Measurements from ENCODE around the gene YOD1. TPM values are rescaled to one million over a fixed set of nuclear protein-coding genes. Genes with fewer than 3 reads are reported as not detected.
A peak's percentile ranks its signal among the peaks of the same experiment; 100 is the strongest.
"Not testable (repeated sequence)": the region's sequence is repeated elsewhere in the genome, so short reads cannot be mapped to it uniquely, and the experiment has no call there.

The YOD1 gene
- total RNA-seq, 1 donor from 2014 or later = 13.0 TPM

DNA sequence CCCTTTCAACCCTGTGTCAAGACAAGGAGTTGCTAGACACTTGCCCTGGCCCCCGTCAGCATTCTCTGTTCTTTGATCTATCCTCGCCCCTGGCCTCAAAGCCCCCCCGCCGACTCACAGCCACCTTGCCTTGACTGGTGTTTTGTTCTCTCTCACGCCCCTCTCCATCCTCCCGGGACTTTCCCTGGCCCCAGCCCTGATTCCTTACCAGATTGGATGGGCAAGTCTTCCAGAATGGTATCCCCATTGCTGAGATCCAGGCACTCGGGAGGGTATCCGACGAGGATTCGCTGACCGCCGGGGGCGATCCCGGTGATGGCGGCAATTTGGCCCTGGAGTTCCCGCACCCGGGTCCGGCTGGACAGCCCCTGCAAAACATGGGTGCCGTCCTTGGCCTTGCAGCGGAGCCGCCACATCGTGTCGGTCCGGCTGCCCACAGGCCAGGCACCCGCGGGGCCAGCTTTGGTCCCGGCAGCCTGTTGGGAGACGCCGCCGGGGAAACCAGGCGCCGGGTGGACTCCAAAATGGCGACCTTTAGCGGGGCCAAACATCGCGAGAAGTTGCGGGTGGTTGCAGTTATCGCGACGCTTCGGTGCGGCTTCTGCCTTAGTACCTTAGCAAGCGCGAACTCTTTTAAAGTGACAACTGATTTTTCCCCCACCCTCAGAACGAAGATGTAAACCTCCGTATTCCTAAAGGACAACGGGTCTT lies 373 bp downstream of the YOD1 start:
- Histone ChIP-seq H3K4me3 (ENCODE audit: low read length in 3 of 3) (peak overlapping the region; percentile 76 to 97 (median 91)), H3K36me3 (ENCODE audit: control insufficient read depth in 3 of 3, insufficient read depth in 3 of 3, low read length in 3 of 3) (peaks cover 8 to 10% (median 10%) of the 10 kb centered on the region in 3 donors), H3K27ac (ENCODE audit: low read depth, low read length) (peak overlapping the region; percentile 94), H3K9ac (ENCODE audit: low read depth in 1 of 3, low read length in 3 of 3) (peak overlapping the region; percentile 76 to 91 (median 90)), H3K9me3 (ENCODE audit: control insufficient read depth in 3 of 3, low read length in 3 of 3) (no peaks in the 10 kb centered on the region), H3K4me1 (ENCODE audit: control insufficient read depth in 3 of 3, insufficient read depth in 3 of 3, low read length in 3 of 3) (peaks cover 17 to 32% (median 20%) of the 10 kb centered on the region in 3 donors), H3K27me3 (ENCODE audit: control insufficient read depth in 3 of 3, insufficient read depth in 3 of 3, low read length in 3 of 3) (no peaks in the 10 kb centered on the region)

DNA sequence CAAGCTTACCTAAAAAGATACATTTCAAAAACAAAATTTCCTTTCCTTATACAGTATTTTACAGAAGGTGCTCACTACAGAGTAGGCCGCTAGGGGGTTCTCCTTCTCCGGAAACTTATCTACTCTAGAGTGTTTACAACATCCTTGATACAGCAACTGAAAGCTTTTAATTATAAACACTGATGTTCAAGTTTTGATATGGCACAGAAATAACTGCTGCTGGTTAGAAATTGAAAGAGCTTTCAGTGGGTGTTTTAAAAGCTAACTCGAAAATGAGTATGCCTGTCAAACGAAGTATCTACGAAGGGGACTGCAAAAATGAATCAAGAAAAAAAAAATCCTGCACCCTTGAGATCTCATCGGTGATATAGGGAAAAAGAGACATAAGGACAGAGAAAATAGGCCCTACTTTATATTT lies 1.0 kb downstream of the YOD1 start:
- peaks cover 8 to 10% (median 10%) of the 10 kb centered on the region in 3 donors for H3K36me3 ChIP-seq (ENCODE audit: control insufficient read depth in 3 of 3, insufficient read depth in 3 of 3, low read length in 3 of 3)
- no peaks in the 10 kb centered on the region for H3K9me3 ChIP-seq (ENCODE audit: control insufficient read depth in 3 of 3, low read length in 3 of 3)
- peak overlapping the region; percentile 76 to 91 (median 90) for H3K9ac ChIP-seq (ENCODE audit: low read depth in 1 of 3, low read length in 3 of 3)
- peak overlapping the region; percentile 76 to 97 (median 91) for H3K4me3 ChIP-seq (ENCODE audit: low read length in 3 of 3)
- H3K27me3 ChIP-seq (ENCODE audit: control insufficient read depth in 3 of 3, insufficient read depth in 3 of 3, low read length in 3 of 3) = no peaks in the 10 kb centered on the region
- peaks cover 17 to 32% (median 22%) of the 10 kb centered on the region in 3 donors for H3K4me1 ChIP-seq (ENCODE audit: control insufficient read depth in 3 of 3, insufficient read depth in 3 of 3, low read length in 3 of 3)
- peak overlapping the region; percentile 94 for H3K27ac ChIP-seq (ENCODE audit: low read depth, low read length)

DNA sequence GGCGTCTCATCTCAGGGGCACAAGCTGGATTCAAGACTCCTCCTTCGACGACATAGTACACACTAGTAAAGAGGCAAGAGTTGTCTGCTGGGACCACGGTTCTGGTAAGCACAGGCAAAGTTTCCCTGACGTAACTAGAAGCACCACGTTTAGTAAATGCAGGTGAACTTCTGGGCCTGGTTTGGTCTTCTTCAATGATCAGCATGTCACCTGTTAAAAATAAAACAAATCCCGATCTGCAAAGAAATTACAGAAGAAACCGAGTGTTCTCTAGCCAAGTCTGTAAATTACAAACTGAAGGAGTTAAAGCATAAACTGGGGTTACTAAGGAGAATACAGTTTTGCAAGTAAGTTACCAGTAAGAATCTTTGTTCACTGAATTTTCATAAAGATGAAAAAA lies 1.5 kb downstream of the YOD1 start:
- Histone ChIP-seq H3K4me3 (ENCODE audit: low read length in 3 of 3) (peak overlapping the region in 1 of 3 donors; percentile 97), H3K27ac (ENCODE audit: low read depth, low read length) (no peak overlapping the region), H3K9ac (ENCODE audit: low read depth in 1 of 3, low read length in 3 of 3) (peak overlapping the region in 1 of 3 donors; percentile 76), H3K27me3 (ENCODE audit: control insufficient read depth in 3 of 3, insufficient read depth in 3 of 3, low read length in 3 of 3) (no peaks in the 10 kb centered on the region), H3K9me3 (ENCODE audit: control insufficient read depth in 3 of 3, low read length in 3 of 3) (no peaks in the 10 kb centered on the region), H3K36me3 (ENCODE audit: control insufficient read depth in 3 of 3, insufficient read depth in 3 of 3, low read length in 3 of 3) (peaks cover 8 to 10% (median 10%) of the 10 kb centered on the region in 3 donors), H3K4me1 (ENCODE audit: control insufficient read depth in 3 of 3, insufficient read depth in 3 of 3, low read length in 3 of 3) (peaks cover 17 to 32% (median 22%) of the 10 kb centered on the region in 3 donors)

DNA sequence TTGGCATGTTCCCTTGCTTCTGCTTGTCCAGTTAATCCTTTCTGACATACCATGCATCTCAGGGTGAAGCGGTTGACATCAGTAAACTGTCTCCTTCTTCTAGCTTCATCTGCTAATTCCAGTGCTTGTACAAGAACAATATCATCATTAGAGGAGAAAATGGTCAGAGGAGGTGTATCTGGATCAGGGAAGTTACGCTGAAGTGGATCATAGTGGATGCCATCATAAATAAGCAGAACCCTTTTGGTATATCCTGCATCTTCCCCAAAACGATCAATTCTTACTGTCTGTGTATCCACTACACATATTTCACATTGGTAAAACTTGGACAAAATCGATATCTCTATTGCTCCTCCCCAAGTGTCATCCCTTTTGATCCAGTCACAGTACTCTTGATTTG lies 2.0 kb downstream of the YOD1 start:
- no peak overlapping the region for H3K27ac ChIP-seq (ENCODE audit: low read depth, low read length)
- H3K27me3 ChIP-seq (ENCODE audit: control insufficient read depth in 3 of 3, insufficient read depth in 3 of 3, low read length in 3 of 3) = no peaks in the 10 kb centered on the region
- no peak overlapping the region for H3K9ac ChIP-seq (ENCODE audit: low read depth in 1 of 3, low read length in 3 of 3)
- no peaks in the 10 kb centered on the region for H3K9me3 ChIP-seq (ENCODE audit: control insufficient read depth in 3 of 3, low read length in 3 of 3)
- H3K4me1 ChIP-seq (ENCODE audit: control insufficient read depth in 3 of 3, insufficient read depth in 3 of 3, low read length in 3 of 3) = peaks cover 17 to 32% (median 22%) of the 10 kb centered on the region in 3 donors
- H3K4me3 ChIP-seq (ENCODE audit: low read length in 3 of 3) = no peak overlapping the region
- H3K36me3 ChIP-seq (ENCODE audit: control insufficient read depth in 3 of 3, insufficient read depth in 3 of 3, low read length in 3 of 3) = peaks cover 8 to 10% (median 10%) of the 10 kb centered on the region in 3 donors

DNA sequence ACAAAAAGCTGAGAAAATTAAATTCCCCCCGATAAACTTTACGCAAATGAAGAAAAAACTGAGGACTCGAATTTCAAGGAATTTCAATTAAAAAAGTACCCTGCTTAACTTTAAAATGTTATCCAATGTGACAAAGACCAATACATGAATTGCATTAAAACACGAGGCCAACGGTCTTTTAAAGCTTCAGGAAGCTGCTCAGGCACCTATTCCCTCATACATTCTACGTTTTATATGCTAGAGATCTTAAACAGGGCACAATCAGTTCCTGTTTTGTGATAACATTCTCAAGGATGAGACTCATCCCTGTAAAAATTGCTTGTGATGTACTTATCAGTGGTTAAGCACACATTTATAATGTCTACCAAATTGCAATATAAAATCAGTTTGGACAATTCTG lies 3.0 kb downstream of the YOD1 start:
- H3K4me1 ChIP-seq (ENCODE audit: control insufficient read depth in 3 of 3, insufficient read depth in 3 of 3, low read length in 3 of 3) = peaks cover 17 to 26% (median 19%) of the 10 kb centered on the region in 3 donors
- no peaks in the 10 kb centered on the region for H3K27me3 ChIP-seq (ENCODE audit: control insufficient read depth in 3 of 3, insufficient read depth in 3 of 3, low read length in 3 of 3)
- no peak overlapping the region for H3K27ac ChIP-seq (ENCODE audit: low read depth, low read length)
- H3K9me3 ChIP-seq (ENCODE audit: control insufficient read depth in 3 of 3, low read length in 3 of 3) = no peaks in the 10 kb centered on the region
- H3K36me3 ChIP-seq (ENCODE audit: control insufficient read depth in 3 of 3, insufficient read depth in 3 of 3, low read length in 3 of 3) = peaks cover 8 to 10% (median 10%) of the 10 kb centered on the region in 3 donors
- no peak overlapping the region for H3K9ac ChIP-seq (ENCODE audit: low read depth in 1 of 3, low read length in 3 of 3)
- H3K4me3 ChIP-seq (ENCODE audit: low read length in 3 of 3) = no peak overlapping the region

DNA sequence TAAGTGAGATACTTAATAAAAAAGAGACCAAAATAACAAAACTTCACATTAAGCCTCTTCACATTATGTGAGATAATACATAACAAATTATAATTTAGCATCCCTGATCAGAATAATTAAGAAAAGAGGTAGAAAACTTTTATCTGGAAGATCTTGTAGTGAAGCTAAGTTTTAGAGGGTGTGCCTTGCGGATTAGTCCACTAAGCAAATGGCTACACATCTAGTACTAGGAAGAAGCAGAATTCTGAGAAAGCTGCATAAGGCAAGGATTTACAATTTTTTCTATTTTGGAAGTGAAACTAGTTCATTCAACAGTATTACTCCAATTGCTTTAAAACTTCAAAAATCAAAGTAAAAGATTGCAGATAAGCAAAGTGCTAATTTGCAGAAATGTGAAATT lies 3.5 kb downstream of the YOD1 start:
- peak overlapping the region in 1 of 3 donors; percentile 40 for H3K9ac ChIP-seq (ENCODE audit: low read depth in 1 of 3, low read length in 3 of 3)
- H3K9me3 ChIP-seq (ENCODE audit: control insufficient read depth in 3 of 3, low read length in 3 of 3) = no peaks in the 10 kb centered on the region
- peaks cover 8 to 10% (median 10%) of the 10 kb centered on the region in 3 donors for H3K36me3 ChIP-seq (ENCODE audit: control insufficient read depth in 3 of 3, insufficient read depth in 3 of 3, low read length in 3 of 3)
- no peaks in the 10 kb centered on the region for H3K27me3 ChIP-seq (ENCODE audit: control insufficient read depth in 3 of 3, insufficient read depth in 3 of 3, low read length in 3 of 3)
- H3K27ac ChIP-seq (ENCODE audit: low read depth, low read length) = no peak overlapping the region
- peaks cover 13 to 25% (median 17%) of the 10 kb centered on the region in 3 donors for H3K4me1 ChIP-seq (ENCODE audit: control insufficient read depth in 3 of 3, insufficient read depth in 3 of 3, low read length in 3 of 3)
- H3K4me3 ChIP-seq (ENCODE audit: low read length in 3 of 3) = no peak overlapping the region

DNA sequence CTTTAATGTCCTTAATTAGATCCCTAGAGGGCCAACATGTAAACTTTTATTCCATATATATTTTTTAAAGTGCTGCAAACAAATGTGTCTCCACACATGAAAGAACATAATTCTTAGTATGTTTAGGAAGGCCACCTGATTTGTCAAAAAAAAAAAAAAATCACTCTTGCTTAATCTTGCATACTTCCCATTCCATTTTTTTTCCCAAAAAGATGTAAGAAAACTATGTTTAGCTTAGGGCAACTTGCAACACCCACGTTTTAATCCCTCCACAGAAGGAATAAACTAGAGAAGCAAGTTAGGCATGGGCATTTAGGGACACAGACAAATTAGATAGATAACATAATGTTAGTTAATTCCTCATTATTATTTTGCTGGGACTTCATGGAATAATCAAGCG lies 5.6 kb downstream of the YOD1 start:
- H3K9me3 ChIP-seq (ENCODE audit: control insufficient read depth in 3 of 3, low read length in 3 of 3) = no peaks in the 10 kb centered on the region
- H3K27me3 ChIP-seq (ENCODE audit: control insufficient read depth in 3 of 3, insufficient read depth in 3 of 3, low read length in 3 of 3) = no peaks in the 10 kb centered on the region
- peaks cover 6 to 13% (median 8%) of the 10 kb centered on the region in 3 donors for H3K4me1 ChIP-seq (ENCODE audit: control insufficient read depth in 3 of 3, insufficient read depth in 3 of 3, low read length in 3 of 3)
- H3K27ac ChIP-seq (ENCODE audit: low read depth, low read length) = no peak overlapping the region
- H3K9ac ChIP-seq (ENCODE audit: low read depth in 1 of 3, low read length in 3 of 3) = no peak overlapping the region
- H3K4me3 ChIP-seq (ENCODE audit: low read length in 3 of 3) = no peak overlapping the region
- peaks cover 8 to 10% (median 10%) of the 10 kb centered on the region in 3 donors for H3K36me3 ChIP-seq (ENCODE audit: control insufficient read depth in 3 of 3, insufficient read depth in 3 of 3, low read length in 3 of 3)

DNA sequence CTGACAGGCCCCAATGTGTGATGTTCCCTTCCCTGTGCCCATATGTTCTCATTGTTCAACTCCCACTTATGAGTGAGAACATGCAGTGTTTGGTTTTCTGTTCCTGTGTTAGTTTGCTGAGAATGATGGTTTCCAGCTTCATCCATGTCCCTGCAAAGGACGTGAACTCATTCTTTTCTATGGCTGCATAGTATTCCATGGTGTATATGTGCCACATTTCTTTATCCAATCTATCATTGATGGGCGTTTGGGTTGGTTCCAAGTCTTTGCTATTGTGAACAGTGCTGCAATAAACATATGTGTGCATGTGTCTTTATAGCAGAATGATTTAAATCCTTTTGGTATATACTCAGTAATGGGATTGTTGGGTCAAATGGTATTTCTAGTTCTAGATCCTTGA lies 9.6 kb downstream of the YOD1 start:
- H3K9ac ChIP-seq (ENCODE audit: low read depth in 1 of 3, low read length in 3 of 3); H3K36me3 ChIP-seq (ENCODE audit: control insufficient read depth in 3 of 3, insufficient read depth in 3 of 3, low read length in 3 of 3); H3K9me3 ChIP-seq (ENCODE audit: control insufficient read depth in 3 of 3, low read length in 3 of 3): not testable (repeated sequence)

DNA sequence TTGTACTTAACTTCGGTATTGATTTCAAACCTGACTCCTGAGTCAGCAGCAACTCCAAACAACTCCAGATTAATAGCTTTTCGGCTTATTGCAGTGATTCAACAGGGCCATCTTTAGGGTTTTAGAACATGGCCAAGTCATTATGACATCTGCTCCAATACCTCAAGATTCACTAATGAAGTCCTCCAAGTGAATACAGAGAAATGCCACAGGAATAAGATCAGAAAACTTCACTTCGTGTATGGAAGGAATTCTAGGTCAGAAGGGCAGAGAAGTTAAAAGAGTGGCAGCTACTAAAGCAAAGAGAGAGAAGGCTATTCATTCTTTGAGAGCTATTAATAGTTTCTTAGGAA lies 10.9 kb downstream of the YOD1 start:
- Histone ChIP-seq H3K27ac (ENCODE audit: low read depth, low read length) (no peak overlapping the region), H3K9me3 (ENCODE audit: control insufficient read depth in 3 of 3, low read length in 3 of 3) (no peaks in the 10 kb centered on the region), H3K27me3 (ENCODE audit: control insufficient read depth in 3 of 3, insufficient read depth in 3 of 3, low read length in 3 of 3) (no peaks in the 10 kb centered on the region), H3K9ac (ENCODE audit: low read depth in 1 of 3, low read length in 3 of 3) (no peak overlapping the region), H3K4me3 (ENCODE audit: low read length in 3 of 3) (no peak overlapping the region), H3K4me1 (ENCODE audit: control insufficient read depth in 3 of 3, insufficient read depth in 3 of 3, low read length in 3 of 3) (no peaks in the 10 kb centered on the region), H3K36me3 (ENCODE audit: control insufficient read depth in 3 of 3, insufficient read depth in 3 of 3, low read length in 3 of 3) (no peaks in the 10 kb centered on the region)

More for the DNA sequence above, 9.6 kb downstream of the YOD1 start:
- not testable (repeated sequence) for H3K27ac ChIP-seq (ENCODE audit: low read depth, low read length); H3K27me3 ChIP-seq (ENCODE audit: control insufficient read depth in 3 of 3, insufficient read depth in 3 of 3, low read length in 3 of 3); H3K4me3 ChIP-seq (ENCODE audit: low read length in 3 of 3); H3K4me1 ChIP-seq (ENCODE audit: control insufficient read depth in 3 of 3, insufficient read depth in 3 of 3, low read length in 3 of 3)

DNA sequence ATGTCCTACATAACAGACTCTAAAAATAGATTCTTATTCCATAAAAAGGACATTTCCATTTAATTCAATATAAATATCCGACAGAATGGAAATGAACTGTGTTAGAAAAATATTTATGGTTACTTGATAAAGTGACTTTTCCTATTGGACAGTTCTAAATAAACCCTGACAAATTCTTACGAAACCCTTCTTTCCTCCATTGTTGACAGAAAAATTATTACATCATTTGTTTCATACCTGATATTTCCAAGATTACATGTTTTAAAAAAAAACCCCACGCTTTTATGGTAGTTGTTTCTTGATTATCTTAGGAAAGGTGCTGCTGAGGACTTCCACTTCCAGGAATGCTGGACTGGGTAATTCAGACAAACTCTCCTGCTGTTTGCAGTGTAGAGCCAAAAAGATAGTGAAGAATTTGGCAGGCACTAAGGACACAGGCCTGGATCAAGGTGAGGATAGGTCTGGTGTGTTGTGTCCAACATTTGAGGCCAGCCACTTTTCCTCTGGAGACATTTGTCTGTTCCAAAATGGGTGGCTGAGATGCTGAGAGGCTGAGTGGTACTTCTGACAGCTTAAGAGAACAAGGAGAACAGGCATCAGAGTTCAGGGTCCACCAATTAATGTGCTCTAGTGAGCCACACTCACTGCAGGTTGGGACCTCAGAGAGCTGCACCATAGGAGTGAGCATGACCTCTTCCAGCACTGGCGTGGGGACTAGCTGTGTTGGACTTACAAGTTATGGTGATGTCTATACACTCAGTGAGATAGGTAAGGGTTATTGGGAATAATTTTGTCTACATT lies 11.4 kb downstream of the YOD1 start:
- no peak overlapping the region for H3K9ac ChIP-seq (ENCODE audit: low read depth in 1 of 3, low read length in 3 of 3)
- H3K27me3 ChIP-seq (ENCODE audit: control insufficient read depth in 3 of 3, insufficient read depth in 3 of 3, low read length in 3 of 3) = no peaks in the 10 kb centered on the region
- H3K36me3 ChIP-seq (ENCODE audit: control insufficient read depth in 3 of 3, insufficient read depth in 3 of 3, low read length in 3 of 3) = no peaks in the 10 kb centered on the region
- H3K4me1 ChIP-seq (ENCODE audit: control insufficient read depth in 3 of 3, insufficient read depth in 3 of 3, low read length in 3 of 3) = no peaks in the 10 kb centered on the region
- H3K27ac ChIP-seq (ENCODE audit: low read depth, low read length) = no peak overlapping the region
- no peak overlapping the region for H3K4me3 ChIP-seq (ENCODE audit: low read length in 3 of 3)
- H3K9me3 ChIP-seq (ENCODE audit: control insufficient read depth in 3 of 3, low read length in 3 of 3) = no peaks in the 10 kb centered on the region
